Measurements from ENCODE around the gene DRC1. TPM values are rescaled to one million over a fixed set of nuclear protein-coding genes. Genes with fewer than 3 reads are reported as not detected.

Gene DRC1
- total and polyA plus RNA-seq, 5 donors from 2014 or later: not detected

DNA sequence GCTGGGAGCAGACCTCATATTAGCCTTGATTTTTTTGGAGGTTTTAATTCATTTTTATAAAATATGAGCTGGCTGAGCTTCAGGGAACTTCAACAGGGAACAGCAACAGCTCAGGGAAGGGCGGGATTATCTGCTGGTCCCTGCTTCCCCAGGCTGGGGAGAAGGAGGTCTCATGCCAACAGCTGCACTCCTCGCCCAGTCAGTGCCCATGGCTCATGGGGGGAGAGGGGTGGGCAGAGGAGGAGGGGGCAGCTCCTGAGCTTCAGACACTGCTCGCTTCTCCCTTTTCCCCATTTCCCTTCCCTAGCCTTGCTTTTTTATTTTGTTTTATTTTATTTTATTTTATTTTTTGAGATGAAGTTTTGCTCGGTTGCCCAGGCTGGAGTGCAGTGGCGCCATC lies 76.6 kb downstream of the DRC1 start:
- H3K36me3 ChIP-seq (ENCODE audit: control insufficient read depth, insufficient read depth, low read length): no peaks in the 10 kb centered on the region
- DNase-seq: no peak
- H3K27me3 ChIP-seq (ENCODE audit: control insufficient read depth, insufficient read depth, low read length): no peaks in the 10 kb centered on the region
- Mint-ChIP-seq H3K4me3 (no peak overlapping the region), H3K27ac (no peak overlapping the region), H3K4me1 (peaks cover 0 to 6% (median 1%) of the 10 kb centered on the region in 4 donors), H3K9me3 (no peaks in the 10 kb centered on the region), H3K27me3 (peaks cover 5% of the 10 kb centered on the region), H3K36me3 (no peaks in the 10 kb centered on the region)
- H3K4me1 ChIP-seq (ENCODE audit: control insufficient read depth, insufficient read depth, low read length, poor library complexity, severe bottlenecking): no peaks in the 10 kb centered on the region
- H3K9me3 ChIP-seq (ENCODE audit: control insufficient read depth in 2 of 2, low read length in 2 of 2): no peaks in the 10 kb centered on the region
- ATAC-seq (ENCODE audit: low read depth in 2 of 2): no peak
- H3K4me3 ChIP-seq (ENCODE audit: low read depth, low read length): no peak overlapping the region
- no peak overlapping the region for H3K27ac ChIP-seq (ENCODE audit: insufficient read depth, low read length, poor library complexity, severe bottlenecking)

DNA sequence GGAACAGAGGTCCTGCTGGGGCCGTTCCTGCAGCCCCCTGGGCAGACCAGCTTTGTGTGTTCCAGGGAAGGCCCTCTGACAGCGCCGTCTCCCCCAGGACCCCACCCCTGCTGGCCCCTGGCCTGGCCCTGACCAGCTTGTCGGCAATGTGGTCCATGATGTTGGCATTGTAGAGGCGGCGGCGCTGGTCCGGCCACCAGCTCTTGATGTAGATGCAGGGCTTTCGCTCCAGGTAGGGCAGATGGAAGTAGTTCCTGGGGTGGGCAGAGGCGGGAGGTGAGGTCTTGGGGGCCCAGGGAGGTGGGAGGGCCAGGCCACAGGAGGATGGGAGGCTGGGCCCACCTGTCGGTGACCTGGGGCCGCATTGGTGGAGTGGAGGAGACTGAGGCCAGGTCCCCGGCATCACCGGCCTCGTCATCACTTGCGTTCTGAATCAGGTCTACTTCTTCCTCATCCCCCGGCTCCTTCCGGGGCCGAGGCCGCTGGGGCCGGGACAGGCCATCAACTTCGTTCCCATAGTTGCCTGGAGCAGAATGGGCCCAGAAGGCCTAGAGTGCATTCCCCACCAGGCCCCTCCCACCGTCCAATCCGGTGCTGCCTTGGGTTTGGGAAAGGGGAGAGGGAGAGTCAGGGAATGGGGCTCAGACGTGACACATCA lies 77.5 kb downstream of the DRC1 start:
- Histone ChIP-seq H3K9me3 (ENCODE audit: control insufficient read depth in 2 of 2, low read length in 2 of 2) (no peaks in the 10 kb centered on the region), H3K4me3 (ENCODE audit: low read depth, low read length) (no peak overlapping the region), H3K36me3 (ENCODE audit: control insufficient read depth, insufficient read depth, low read length) (no peaks in the 10 kb centered on the region), H3K27me3 (ENCODE audit: control insufficient read depth, insufficient read depth, low read length) (no peaks in the 10 kb centered on the region), H3K27ac (ENCODE audit: insufficient read depth, low read length, poor library complexity, severe bottlenecking) (no peak overlapping the region), H3K4me1 (ENCODE audit: control insufficient read depth, insufficient read depth, low read length, poor library complexity, severe bottlenecking) (no peaks in the 10 kb centered on the region)
- ATAC-seq (ENCODE audit: low read depth in 2 of 2) (no peak), DNase-seq (no peak)
- Mint-ChIP-seq H3K36me3 (no peaks in the 10 kb centered on the region), H3K27me3 (peaks cover 5% of the 10 kb centered on the region), H3K4me3 (no peak overlapping the region), H3K4me1 (peaks cover 0 to 6% (median 1%) of the 10 kb centered on the region in 4 donors), H3K27ac (no peak overlapping the region), H3K9me3 (no peaks in the 10 kb centered on the region)

DNA sequence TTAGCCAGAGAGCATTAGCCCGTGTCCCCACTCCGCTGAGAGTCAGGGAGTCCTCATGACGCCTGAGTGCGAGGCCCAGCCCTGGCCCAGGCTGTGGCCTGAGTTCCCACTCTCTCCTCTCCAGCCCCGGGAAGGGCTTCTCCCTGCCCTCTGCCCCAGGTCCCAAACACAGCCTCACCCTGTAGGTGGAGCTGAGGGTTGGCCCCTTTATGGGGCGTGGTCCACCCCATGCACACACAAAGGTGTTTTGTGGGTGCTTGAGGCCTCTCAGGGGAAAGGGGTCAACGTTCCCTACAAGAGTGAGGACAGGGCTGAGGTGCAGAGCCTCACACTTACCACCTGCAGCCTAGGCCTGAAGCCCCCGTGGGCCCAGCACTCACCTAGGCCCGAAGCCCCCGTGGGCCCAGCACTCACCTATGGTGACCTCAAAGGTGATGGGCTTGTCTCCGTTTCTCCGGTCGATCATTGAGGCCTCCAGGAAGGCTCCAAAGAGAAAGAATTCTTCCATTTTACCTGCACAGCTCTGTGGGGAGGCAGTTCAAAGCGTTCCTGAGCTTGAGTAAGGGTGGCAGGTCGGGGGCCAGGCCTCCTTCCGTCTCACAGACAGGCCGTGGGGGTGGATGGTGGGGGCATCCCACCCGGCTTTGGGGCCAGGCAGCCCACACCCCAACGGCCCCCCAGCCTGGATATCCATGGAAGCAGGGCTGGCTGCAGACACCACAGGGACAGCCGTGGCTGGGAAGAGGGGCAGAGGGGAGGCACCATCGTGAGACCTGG lies 78.3 kb downstream of the DRC1 start:
- ATAC-seq (ENCODE audit: low read depth in 2 of 2) (no peak), DNase-seq (no peak)
- Mint-ChIP-seq H3K9me3 (no peaks in the 10 kb centered on the region), H3K27me3 (peaks cover 5% of the 10 kb centered on the region), H3K4me1 (peaks cover 0 to 6% (median 1%) of the 10 kb centered on the region in 4 donors), H3K27ac (no peak overlapping the region), H3K36me3 (no peaks in the 10 kb centered on the region), H3K4me3 (no peak overlapping the region)
- H3K27me3 ChIP-seq (ENCODE audit: control insufficient read depth, insufficient read depth, low read length): no peaks in the 10 kb centered on the region
- no peaks in the 10 kb centered on the region for H3K4me1 ChIP-seq (ENCODE audit: control insufficient read depth, insufficient read depth, low read length, poor library complexity, severe bottlenecking)
- no peaks in the 10 kb centered on the region for H3K36me3 ChIP-seq (ENCODE audit: control insufficient read depth, insufficient read depth, low read length)
- no peak overlapping the region for H3K27ac ChIP-seq (ENCODE audit: insufficient read depth, low read length, poor library complexity, severe bottlenecking)
- H3K9me3 ChIP-seq (ENCODE audit: control insufficient read depth in 2 of 2, low read length in 2 of 2): no peaks in the 10 kb centered on the region
- H3K4me3 ChIP-seq (ENCODE audit: low read depth, low read length): no peak overlapping the region

DNA sequence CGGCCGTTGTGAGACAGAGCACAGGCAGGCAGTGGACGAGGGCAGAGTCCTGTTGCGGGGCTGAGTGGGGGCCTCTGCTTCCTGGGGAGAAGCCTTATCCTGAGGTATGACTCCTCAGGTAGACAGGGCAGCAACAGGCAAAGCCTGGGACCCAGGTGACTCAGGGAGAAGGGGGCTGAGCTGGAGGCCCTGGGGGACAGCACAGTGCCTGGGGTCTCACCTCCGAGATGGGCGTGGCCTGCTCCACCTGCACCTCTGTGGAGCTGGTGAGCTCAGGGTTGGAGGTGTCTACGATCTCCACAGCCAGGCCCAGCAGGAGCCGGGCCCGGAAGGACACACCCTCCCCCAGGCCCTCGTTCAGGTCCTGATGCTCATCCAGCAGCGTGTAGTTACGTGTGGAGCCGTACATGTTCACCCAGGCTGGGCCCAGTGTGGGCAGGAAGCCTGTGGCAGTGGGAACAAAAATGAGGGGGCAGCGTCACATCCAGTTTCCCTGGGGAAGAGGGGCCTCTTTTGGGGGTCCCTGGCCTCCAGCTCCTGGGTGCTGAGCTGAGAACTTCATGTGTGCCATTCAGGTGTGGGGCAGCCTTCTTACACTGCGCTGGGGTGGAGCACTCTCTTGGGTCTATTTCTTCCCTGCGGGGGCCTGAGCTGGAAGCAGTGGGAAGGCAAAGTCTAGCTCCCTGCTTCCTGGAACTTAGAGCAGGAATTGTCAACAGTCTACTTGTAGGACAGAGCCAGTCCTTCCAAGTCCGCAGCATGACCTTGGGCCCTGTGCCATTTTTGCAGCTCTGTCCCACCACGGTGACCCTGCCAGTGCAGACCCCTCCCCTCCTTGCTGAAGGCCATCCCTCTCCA lies 79.1 kb downstream of the DRC1 start:
- H3K27ac ChIP-seq (ENCODE audit: insufficient read depth, low read length, poor library complexity, severe bottlenecking): no peak overlapping the region
- Mint-ChIP-seq H3K4me3 (no peak overlapping the region), H3K36me3 (no peaks in the 10 kb centered on the region), H3K4me1 (peaks cover 0 to 6% (median 1%) of the 10 kb centered on the region in 4 donors), H3K27me3 (no peaks in the 10 kb centered on the region), H3K9me3 (peaks cover 0 to 2% (median 0%) of the 10 kb centered on the region in 7 donors), H3K27ac (peak overlapping the region in 1 of 3 donors; percentile 56)
- no peaks in the 10 kb centered on the region for H3K27me3 ChIP-seq (ENCODE audit: control insufficient read depth, insufficient read depth, low read length)
- DNase-seq: no peak
- no peaks in the 10 kb centered on the region for H3K36me3 ChIP-seq (ENCODE audit: control insufficient read depth, insufficient read depth, low read length)
- H3K4me1 ChIP-seq (ENCODE audit: control insufficient read depth, insufficient read depth, low read length, poor library complexity, severe bottlenecking): no peaks in the 10 kb centered on the region
- no peak overlapping the region for H3K4me3 ChIP-seq (ENCODE audit: low read depth, low read length)
- no peaks in the 10 kb centered on the region for H3K9me3 ChIP-seq (ENCODE audit: control insufficient read depth in 2 of 2, low read length in 2 of 2)
- no peak for ATAC-seq (ENCODE audit: low read depth in 2 of 2)

DNA sequence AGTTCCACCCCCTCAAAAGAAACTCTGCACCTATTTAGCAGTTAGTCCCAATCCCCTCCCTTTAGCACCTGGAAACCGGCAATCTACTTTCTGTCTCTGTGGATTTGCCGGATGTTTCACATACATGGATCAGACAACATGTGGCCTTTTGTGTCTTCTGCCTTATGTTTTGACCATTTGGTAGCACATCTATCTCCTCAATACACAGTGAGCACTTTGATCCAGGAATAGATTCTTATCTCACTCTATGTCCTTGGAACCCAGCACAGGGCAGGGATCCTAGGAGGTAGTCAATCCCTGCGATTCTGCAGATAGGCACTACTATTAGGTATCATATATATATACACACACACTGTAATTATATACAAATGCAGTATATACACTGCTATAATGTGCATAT lies 80.0 kb downstream of the DRC1 start:
- Mint-ChIP-seq H3K27me3 (no peaks in the 10 kb centered on the region), H3K4me3 (no peak overlapping the region), H3K9me3 (peaks cover 0 to 2% (median 0%) of the 10 kb centered on the region in 7 donors), H3K4me1 (peaks cover 0 to 6% (median 1%) of the 10 kb centered on the region in 4 donors), H3K27ac (no peak overlapping the region), H3K36me3 (no peaks in the 10 kb centered on the region)
- H3K36me3 ChIP-seq (ENCODE audit: control insufficient read depth, insufficient read depth, low read length): no peaks in the 10 kb centered on the region
- ATAC-seq (ENCODE audit: low read depth in 2 of 2) (no peak), DNase-seq (no peak)
- H3K27ac ChIP-seq (ENCODE audit: insufficient read depth, low read length, poor library complexity, severe bottlenecking): no peak overlapping the region
- H3K4me3 ChIP-seq (ENCODE audit: low read depth, low read length): no peak overlapping the region
- no peaks in the 10 kb centered on the region for H3K27me3 ChIP-seq (ENCODE audit: control insufficient read depth, insufficient read depth, low read length)
- H3K4me1 ChIP-seq (ENCODE audit: control insufficient read depth, insufficient read depth, low read length, poor library complexity, severe bottlenecking): no peaks in the 10 kb centered on the region
- no peaks in the 10 kb centered on the region for H3K9me3 ChIP-seq (ENCODE audit: control insufficient read depth in 2 of 2, low read length in 2 of 2)

DNA sequence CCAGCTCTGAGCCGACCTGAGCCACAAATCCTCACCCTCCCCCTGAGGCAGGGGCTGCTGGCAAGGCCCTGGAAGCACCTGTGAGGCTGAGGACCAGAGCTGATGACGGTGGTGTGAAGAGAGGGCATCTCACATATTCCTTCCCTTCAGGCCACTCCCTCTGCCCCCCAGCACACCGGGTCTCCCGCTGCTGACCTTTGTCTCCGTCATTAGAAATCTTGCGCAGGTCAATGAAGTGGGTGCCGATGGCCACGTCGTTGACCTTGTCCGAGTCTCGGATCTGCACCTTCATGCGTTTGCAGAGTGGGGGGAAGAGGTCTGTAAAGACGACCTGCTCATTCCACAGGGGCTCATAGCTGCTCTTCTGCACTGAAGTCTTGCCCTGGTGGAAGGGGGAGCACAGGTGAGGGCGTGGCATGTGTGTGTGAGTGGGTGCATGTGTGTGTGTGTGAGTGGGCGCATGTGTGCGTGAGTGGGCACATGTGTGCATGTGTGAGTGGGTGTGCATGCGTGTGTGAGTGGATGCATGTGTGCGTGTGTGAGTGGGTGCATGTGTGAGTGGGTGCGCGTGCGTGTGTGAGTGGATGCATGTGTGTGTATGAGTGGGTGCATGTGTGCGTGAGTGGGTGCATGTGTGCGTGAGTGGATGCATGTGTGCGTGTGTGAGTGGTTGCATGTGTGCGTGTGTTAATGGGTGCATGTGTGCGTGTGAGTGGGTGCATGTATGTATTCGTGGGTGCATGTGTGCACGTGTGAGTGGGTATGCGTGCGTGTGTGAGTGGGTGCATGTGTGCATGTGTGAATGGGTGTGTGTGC lies 80.7 kb downstream of the DRC1 start:
- no peaks in the 10 kb centered on the region for H3K36me3 Mint-ChIP-seq
- Histone ChIP-seq H3K27ac (ENCODE audit: insufficient read depth, low read length, poor library complexity, severe bottlenecking) (no peak overlapping the region), H3K36me3 (ENCODE audit: control insufficient read depth, insufficient read depth, low read length) (no peaks in the 10 kb centered on the region), H3K9me3 (ENCODE audit: control insufficient read depth in 2 of 2, low read length in 2 of 2) (no peaks in the 10 kb centered on the region), H3K4me3 (ENCODE audit: low read depth, low read length) (no peak overlapping the region), H3K27me3 (ENCODE audit: control insufficient read depth, insufficient read depth, low read length) (no peaks in the 10 kb centered on the region), H3K4me1 (ENCODE audit: control insufficient read depth, insufficient read depth, low read length, poor library complexity, severe bottlenecking) (no peaks in the 10 kb centered on the region)
- ATAC-seq (ENCODE audit: low read depth in 2 of 2): no peak
- no peak overlapping the region for H3K4me3 Mint-ChIP-seq
- no peaks in the 10 kb centered on the region for H3K27me3 Mint-ChIP-seq
- peaks cover 0 to 5% (median 1%) of the 10 kb centered on the region in 4 donors for H3K4me1 Mint-ChIP-seq
- H3K27ac Mint-ChIP-seq: no peak overlapping the region
- no peak for DNase-seq
- H3K9me3 Mint-ChIP-seq: peaks cover 0 to 2% (median 0%) of the 10 kb centered on the region in 7 donors

DNA sequence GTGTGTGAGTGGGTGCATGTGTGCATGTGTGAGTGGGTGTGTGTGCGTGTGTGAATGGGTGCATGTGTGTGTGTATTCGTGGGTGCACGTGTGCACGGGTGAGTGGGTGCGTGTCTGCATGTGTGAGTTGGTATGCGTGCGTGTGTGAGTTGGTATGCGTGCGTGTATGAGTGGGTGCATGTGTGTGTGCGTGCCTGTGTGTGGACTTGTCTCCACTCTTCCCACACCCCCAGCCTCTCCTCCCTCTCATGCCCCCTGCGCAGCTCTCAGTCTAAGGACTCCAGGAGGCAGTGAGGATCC lies 81.3 kb downstream of the DRC1 start:
- Mint-ChIP-seq H3K27ac (no peak overlapping the region), H3K4me3 (no peak overlapping the region)
- H3K4me3 ChIP-seq (ENCODE audit: low read depth, low read length): no peak overlapping the region

More for the DNA sequence above, 81.3 kb downstream of the DRC1 start:
- DNase-seq: no peak
- no peaks in the 10 kb centered on the region for H3K9me3 ChIP-seq (ENCODE audit: control insufficient read depth in 2 of 2, low read length in 2 of 2)
- no peak for ATAC-seq (ENCODE audit: low read depth in 2 of 2)
- Mint-ChIP-seq H3K4me1 (no peaks in the 10 kb centered on the region), H3K27me3 (no peaks in the 10 kb centered on the region), H3K36me3 (no peaks in the 10 kb centered on the region), H3K9me3 (peaks cover 0 to 2% (median 0%) of the 10 kb centered on the region in 7 donors)
- H3K27ac ChIP-seq (ENCODE audit: insufficient read depth, low read length, poor library complexity, severe bottlenecking): no peak overlapping the region
- no peaks in the 10 kb centered on the region for H3K4me1 ChIP-seq (ENCODE audit: control insufficient read depth, insufficient read depth, low read length, poor library complexity, severe bottlenecking)
- no peaks in the 10 kb centered on the region for H3K36me3 ChIP-seq (ENCODE audit: control insufficient read depth, insufficient read depth, low read length)
- H3K27me3 ChIP-seq (ENCODE audit: control insufficient read depth, insufficient read depth, low read length): no peaks in the 10 kb centered on the region
